ENCODE data around the gene PCSK6.
"Not testable (repeated sequence)": the region's sequence is repeated elsewhere in the genome, so short reads cannot be mapped to it uniquely, and the experiment has no call there.

Gene PCSK6

DNA sequence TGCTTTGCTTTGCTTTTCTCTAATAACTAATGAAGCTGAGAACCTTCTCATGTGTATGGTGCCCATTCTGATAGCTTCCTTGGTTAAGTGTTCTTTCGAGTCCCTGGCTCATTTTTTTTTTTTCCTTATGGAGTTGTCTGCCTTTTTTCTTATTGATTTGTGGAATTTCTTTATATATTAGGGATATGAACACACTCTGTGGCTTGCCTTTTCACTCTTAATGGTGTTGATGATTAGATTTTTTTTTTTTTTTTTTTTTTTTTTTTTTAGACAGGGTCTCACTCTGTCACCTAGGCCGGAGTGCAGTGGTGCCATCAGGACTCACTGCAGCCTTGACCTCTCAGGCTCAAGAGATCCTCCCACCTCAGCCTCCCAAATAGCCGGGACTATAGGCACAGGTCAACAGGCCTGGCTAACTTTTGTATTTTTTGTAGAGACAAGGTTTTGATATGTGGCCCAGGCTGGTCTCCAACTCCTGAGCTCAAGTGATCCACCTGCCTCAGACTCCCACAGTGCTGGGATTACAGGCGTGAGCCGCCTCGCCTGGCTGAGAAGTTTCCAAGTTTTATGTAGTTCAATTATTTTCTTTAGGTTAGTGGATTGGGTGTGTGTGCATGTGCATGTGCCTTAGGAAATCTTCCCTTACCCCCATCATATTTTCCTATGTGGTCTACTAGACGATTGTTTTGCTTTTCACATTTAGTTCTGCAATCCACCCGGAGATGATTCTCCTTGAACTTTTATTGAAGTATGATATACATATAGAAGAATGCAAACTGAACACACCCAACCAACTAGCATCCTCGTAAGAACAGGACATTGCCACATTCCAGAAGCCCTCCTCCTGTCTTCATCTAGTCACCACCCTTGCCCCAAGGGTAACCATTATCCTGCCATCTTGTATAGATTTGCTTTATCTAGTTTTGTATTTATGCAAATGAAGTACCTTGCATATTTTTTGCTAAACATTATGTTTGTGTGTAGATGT is 192.8 kb downstream of the PCSK6 start:
- DNase-seq, result no peak

DNA sequence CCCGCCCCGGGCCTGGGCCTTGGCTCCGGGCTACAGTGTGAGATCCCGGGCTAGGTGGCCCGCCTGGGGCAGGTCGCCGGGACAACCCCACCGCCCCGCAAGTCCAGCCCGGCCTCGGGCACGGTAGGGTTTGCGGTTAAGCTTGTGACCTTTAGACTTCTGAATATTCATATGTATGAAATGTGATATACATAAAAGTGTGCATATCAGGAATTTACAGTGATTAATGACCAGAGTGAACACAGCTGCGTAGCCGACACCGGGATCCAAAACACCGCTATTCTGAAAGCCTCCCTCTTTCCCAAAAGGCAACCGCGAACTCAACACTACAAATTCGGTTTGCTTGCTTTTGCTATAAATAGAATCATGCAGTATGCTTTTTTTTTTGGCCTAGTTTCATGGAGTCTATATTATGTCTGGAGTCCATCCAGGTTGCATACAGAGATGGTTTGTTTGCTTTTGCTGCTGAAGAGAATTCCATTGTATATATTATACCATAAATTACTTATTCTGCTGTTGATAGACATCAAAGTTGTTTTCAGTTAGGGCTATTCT is 193.8 kb downstream of the PCSK6 start:
- DNase-seq, result peak; percentile 71

DNA sequence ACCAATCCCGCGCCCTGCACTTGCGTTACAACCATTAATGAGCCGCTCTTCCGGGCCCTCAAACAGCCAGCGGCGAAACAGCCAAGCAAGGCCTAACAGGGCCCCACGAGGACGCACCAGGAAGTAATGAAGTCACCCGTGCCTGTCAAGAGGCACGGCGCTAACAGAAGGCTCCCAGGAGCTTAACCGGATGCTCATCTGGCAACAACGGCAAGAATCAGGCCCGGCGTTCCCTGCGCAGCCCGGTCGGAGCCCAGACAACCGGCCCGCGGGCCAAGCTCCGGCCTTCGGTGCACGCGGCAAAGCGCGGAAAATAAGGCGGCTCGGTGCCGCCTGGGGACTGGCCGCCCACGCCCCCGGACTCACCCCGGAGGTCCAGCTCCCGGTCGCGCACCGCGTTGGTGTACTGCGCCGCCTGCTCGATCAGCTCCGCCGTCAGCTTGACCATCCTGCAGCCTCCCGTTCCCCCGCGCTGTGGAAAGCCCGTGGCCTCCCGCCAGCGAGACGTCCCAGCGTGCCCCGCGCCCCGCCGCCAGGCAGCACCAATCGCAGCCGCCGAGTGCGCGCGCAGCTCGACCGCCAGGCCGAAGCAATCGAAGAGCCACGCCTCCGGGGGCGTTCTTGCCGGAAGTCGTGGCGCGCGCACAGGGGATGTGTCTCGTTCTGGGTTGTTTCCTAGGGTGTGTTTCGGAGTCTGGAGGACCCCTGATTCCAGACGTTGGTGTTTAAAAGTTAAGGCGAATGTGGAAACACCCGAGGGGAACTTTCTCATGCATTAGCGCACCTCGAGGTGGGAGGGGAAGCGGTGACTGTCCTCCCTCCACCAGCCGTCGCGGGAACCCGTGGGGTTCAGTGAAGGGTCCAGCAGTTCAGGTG is 194.5 kb downstream of the PCSK6 start, which contains the start of gene SNRPA1:
TSS of gene SNRPA1 (minus strand) at position 518 of the 876 bp plus-strand sequence. CDS start at position 448, 70 bp downstream.
- DNase-seq, result peak; percentile 99

DNA sequence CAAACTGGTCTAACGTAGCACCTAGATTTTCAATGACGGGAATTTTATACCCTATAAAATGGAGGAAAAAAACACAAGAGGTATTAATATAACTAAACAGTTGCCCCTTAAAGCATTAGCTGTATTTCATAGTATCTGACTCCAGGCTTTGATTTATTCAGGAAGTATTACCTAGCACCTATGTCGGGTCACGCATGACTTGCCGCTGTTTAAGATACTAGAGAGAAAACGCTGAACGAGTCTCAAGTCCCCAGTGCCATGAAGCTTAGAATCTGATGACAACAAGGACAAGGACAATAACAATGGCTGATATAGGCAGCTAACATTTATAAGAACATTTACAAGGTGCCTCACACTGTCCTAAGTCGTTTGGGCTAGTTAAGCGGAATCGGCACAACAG is 196.4 kb downstream of the PCSK6 start:
- no peak for DNase-seq

DNA sequence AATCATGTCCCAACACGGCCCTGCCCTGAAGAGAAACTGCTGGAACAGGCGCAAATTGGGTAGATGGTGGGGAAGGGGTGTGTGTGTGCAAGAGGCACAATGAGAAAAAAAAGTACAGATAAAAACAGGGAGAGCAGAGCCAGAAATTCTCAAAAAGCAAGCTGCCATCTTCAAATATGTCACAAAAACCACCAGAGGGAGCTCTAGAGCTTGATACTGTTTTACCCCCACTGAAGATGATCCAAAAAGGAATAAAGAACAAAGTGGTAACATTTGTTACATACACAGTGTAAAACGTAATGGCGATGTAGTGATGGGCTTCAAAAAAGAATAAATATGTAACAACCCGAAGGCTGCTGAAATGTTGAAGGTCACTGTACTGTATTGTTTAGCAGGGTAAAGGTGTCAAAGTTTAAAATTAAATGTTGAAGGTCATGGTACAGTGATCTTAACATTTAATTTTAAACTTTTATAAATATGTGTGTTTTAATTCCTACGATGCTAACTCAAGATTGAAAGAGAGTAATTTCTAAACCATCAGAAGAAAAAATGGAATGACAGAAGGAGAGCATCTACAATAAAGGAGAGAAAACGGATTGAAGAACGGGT is 200.5 kb downstream of the PCSK6 start:
- DNase-seq, result no peak

DNA sequence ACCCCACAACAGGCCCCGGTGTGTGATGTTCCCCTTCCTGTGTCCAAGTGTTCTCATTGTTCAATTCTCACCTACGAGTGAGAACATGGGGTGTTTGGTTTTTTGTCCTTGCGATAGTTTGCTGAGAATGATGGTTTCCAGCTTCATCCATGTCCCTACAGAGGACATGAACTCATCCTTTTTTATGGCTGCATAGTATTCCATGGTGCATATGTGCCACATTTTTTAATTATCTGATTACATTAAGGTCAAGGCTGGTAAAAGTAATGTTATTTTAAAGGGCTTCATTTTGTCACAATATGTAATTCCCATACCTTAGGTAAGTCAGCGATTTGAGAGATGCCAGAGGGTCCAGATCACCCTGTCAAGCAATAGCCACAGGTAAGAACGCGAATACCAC is 202.2 kb downstream of the PCSK6 start:
- DNase-seq, result not testable (repeated sequence)

DNA sequence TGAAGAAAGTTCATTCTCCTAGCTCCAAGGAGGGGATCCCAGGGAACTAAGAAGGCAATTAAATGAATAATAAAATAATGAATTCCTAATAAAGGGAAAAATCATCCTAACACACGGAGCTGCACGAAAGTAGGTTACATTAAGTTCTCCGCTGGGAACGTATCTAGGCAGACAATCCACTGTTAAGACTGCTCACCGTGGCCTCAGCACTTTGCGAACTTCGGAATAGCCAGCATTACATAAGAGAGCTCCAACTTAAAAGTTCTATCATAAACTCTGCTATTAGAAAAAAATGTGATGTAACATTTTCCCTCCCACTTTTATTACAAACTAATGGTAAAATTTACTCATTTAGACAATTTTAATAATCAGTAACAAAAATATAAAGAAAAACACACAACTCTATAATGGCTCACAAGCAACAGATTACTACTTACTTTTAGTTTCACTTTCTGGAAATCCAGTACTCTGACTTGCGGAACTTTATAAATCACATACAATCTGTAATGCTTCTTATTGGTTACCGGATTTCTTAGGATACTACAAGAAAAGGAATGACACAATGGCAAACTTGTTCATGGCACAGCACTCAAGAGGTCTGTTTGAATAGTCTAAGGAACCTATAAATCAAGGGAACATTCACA is 202.9 kb downstream of the PCSK6 start:
- no peak for DNase-seq

DNA sequence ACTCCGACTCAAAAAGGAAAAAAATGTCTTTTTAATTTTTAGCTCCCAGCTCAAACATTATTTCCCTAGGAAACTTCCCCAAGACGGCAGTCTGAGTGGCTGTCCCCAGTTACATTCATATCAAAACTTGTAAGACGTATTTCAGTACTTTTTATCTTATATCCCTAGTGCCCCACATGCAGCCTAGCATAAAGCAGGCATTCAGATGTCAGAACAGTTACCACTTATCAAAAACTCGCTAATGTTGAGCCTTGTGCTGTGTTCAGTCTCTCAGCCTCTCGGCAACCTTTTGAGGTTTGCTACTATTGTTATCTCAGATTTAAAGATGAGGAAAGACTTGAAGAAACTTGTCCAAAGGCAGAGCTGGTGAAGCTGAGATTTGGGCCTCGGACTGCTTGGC is 205.6 kb downstream of the PCSK6 start:
- DNase-seq, result no peak

DNA sequence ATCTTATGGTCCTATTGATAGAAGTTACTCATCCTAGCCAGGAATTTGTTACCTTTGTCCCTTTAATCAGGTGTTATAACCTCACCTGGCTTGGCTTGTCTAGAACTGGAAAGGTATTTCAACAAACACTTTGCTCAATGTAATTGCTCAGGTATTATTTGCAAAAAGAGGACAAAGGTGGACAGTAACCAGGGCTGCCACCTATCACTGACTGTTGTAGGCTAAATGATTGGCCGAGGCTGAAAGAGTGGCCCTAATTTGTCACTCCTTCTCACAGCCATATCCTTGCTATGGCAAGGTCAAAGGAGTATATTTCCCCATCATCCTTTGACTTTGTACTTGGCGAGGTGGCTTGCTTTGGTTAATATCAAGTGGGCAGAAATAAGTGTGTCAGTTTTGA is 209.5 kb downstream of the PCSK6 start:
- DNase-seq, result no peak

DNA sequence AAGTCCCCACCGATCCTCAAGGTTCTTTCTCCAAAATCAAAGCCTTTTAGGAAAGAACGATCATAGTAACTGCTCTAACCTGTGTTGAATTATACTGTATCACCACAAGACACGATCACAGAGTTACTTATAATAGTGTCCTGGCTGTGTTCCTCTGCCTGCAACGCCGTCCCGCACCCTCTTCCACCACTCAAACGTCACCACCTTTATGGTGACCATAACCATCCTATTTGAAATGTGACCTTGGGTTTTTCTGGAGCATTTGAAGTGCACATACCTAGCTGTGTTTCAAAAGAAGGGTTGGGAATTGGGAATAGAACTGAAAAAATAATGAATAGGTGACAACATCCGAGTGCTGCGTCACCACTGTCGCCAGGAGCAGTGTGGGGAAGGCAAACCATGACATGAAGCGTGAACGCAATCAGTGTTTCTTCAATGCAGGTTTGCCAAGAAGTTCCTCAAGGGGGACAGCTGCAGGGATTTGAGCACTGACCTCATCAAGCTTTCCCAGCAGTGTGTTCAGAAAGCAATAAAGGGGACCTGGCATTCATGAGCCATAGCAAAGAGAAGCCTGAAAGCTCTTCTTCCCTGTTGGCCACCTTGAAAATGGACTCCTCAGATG is 211.5 kb downstream of the PCSK6 start:
- no peak for DNase-seq

DNA sequence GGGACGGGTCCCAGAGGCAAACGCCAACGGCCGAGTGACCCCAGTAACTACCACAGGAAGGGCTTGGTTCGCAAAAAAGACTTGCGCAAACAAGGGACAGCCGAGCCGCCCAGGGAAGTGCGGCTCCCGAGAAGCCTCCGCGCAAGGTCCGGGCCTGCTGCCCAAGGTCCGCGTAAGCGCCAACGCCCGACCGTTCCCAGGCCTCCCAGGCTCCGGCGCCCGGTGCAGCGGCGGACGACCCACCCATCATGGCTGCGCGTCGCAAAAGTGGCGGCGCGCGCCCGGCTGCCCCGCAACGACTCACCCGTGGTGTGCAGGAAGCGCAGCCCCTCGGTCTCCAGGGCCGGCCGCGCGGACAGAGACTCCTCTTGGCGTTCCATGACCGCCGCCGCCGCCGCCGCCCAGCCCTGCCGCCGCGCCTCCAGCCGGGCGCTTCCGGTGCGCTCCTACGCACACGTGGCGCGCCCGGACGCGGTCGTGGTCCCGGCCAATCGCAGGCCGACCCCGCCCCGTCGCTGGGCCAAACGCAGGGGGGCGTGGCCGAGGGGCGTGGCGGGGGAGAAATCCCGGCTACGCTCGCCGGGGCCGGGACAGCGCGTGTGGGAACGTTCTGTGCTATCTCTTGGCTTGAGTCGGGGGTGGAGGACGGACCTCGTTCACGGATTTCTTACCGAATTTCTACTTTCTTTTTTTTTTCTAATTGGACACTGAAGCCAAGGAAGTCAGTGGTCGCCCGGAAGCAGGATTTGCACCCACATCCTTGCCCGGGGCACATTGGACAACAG is 212.3 kb downstream of the PCSK6 start, which contains the start of gene SELENOS:
TSS of gene SELENOS (minus strand) at position 448 of the 785 bp plus-strand sequence. CDS start at position 380, 68 bp downstream.
- DNase-seq, result peak; percentile 91

DNA sequence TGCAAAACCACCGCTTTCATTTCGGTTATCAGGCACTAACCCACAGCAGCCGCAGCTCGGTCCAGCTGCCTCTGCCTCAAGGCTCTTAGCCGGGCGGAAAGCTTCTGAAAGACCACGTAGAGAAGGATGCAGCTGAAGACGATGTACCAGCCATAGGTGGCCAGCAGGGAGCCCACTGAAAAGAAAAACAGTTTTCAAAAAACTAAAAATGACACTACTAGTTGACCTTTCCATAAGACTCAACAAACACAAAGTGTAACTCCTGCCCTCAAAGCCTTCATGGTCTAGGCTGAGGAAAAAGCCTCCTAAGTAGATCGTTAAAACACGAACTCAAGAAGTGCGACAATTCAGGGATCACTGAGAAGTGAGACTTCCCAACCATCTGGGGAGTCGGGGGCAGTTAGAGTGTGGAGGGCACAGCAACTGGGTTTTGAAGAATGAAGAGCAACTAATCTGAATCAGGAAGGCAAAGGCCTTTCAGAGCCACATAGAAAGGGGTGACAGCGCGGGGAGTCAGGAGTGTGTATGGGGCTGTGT is 212.9 kb downstream of the PCSK6 start:
- DNase-seq, result no peak

DNA sequence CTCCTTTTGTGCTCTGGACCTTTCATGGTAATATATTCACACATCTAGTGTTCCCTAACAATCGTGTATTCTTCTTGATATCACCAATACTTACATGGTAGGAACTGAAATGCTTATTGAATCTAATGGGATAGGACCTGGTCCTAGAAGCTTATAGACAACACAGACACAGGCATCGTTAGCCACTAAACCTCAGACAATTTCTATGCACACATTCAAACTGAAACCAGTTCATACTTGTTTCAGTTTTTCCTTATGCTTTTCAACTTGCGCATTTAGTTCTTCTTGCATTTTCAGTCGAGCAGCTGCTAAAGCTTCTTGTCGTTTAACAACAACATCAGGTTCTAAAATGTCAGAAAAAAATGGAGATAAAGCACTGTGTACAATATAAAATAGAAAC is 214.5 kb downstream of the PCSK6 start:
- DNase-seq, result no peak

DNA sequence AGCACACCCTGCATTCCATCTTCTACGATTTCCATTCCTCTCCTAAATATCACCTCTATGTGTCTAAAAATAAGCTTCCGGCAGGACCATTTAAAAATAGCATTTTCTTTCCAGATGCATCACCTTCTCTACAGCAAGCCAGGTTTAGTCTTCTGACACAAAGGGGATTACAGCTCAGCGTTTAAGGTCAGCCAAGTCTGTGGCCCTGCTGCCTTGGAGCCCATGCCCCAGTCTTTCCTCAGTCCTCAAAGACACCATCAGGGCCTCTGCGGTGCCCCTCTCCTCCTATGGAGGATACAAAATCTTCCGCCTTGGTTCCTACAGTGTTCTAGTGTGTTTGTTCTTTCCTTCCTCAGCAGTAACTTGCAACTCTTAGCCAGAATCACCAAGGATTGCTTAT is 216.0 kb downstream of the PCSK6 start:
- no peak for DNase-seq

DNA sequence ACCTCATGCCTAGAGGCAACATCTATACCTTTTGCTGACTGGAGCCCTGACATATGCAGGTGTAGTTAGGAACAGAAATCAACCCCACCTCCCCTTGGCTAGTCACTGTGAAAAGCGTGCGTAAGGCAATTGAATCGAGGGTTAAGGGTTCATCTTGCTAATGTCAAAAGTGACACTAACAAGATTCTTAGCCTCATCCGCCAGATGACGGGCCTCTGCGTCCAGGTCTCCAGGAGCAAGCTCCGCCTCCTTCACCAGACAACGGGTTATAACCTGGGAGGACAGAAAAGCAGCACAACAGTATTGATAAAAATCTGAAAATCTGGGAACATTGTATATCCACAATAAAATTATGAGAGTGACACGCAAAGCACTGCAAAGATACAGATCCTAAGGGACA is 216.9 kb downstream of the PCSK6 start:
- no peak for DNase-seq

DNA sequence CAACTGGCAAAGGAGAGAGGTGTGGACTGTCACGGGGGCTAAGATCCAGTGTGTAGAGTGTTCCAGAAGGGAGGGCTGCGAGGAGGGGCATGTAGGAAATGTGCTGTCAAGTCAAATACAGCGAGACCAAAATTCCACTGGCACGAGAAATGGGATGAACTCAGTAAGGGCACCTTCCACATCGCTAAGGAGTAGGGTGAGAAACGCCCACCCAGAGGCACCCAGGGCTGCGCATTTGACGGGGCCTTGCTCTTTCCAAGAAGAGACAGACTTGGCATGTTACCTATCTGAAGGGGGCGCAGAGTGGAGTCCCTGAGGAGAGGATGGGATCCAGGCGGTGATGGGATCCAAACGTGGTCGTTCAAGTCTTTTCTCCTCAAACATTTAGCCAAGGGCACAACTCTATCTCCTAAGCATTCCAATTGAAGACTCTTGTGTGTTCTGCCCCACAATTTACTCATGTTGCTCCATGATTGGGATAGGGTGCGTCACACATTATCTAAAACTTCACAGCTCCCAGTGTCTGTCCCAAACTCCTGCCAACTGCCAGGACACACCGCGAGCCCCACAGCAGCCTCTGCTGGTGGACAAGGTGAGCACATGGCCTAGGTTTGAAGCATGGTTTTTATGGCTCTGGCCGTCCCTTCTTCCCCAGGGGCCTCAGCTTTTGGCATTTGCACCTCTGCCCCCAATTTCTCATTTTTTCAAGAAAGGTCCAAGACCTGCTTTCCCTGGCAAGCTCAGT is 219.9 kb downstream of the PCSK6 start:
- DNase-seq, result no peak

DNA sequence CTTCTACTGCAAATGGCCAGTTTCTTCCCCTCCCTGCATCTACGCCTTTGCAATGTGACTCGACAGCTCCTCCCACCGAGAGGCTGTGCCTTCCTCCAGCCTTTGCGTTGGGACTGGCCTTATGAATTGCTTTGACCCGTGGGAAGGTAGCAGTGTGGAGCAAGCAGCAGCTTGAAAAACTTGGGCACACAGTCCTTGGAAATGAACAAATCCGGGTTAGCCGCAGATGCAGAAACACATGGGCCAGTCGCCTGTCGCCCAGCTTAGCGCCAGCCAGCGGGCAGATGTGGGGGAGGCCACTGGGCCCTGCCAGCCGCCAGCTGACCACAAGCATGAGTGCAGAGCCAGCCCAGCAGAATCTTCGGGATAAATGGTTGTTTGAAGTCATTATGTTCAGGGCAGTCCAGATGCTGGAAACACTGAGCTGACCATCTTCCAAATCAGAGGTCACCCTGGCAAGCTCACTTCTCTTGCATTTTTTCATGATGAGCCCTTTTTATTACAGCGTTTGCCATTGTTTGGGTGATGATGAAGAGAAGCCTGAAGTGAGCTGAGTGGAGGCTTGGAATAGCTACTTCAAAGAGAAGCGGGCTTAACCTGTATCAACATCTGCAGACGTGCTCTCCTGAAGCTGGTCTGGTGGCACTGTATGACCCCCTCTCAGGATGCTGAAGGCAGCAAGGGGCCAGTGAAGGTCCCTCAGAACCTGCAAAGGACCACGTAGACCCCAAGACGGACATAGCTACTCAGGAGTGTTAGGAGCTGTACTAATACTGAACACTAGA is 222.0 kb downstream of the PCSK6 start:
- DNase-seq, result no peak

DNA sequence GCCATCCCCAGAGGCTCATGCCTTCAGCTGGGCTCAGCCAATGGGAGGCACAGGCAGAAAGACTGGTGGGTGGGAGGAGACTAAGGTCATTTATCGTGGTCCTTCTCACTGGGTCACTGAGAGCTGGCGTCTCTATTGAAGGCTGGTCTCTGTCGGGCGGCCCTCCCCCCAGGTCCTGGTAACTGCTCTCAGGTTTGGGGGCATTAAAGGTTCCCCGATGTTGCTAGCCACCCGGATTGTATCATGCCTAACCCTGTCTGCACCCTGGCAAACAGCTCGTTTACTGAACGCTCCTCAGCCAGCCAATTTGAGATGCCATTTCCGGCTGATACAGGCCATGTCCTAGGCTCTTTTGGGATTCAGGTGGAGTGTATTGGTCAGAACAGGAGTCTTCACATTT is 222.7 kb downstream of the PCSK6 start:
- no peak for DNase-seq

DNA sequence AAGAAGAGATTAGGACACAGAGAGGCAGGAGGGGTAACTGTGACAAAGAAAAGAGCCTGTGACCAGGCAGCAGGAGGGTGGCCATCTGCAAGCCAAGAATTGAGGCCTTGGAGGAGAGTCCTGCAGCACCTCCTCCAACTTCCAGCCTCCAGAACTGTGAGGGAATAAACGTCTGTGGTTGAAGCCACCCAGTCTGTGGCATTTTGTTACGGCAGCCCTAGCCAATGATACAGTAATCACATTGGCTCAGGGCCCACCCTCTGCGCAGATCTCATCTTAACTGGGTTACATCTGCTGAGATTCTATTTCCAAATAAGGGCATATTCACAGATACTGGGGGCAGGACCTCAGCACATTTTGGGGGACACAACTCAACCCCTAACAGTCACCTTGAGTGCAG is 223.5 kb downstream of the PCSK6 start:
- DNase-seq, result no peak
